A673 (cell line): ENCODE data around the gene BBS9.

Source experiments
- EZH2 ChIP-seq: fragments of 200-600 bp; sonication (generic); IDR thresholded peaks from 2 replicates; pipeline ENCODE4 v1.6.1; 2017; ENCODE audit warnings: borderline replicate concordance, low read depth, mild to moderate bottlenecking, mixed read lengths, antibody characterized with exemption, low read length; ENCODE audit not compliant: poor library complexity, severe bottlenecking
- TF ChIP-seq, protein P1 (sequence below): fragments of 300-800, 200-600 bp; sonication (generic); conservative IDR thresholded peaks from 2 replicates; pipeline ENCODE4 v1.5.1; 2017; ENCODE audit warnings: low read depth, mild to moderate bottlenecking, antibody characterized with exemption, low read length, moderate library complexity, mixed read lengths

DNA sequence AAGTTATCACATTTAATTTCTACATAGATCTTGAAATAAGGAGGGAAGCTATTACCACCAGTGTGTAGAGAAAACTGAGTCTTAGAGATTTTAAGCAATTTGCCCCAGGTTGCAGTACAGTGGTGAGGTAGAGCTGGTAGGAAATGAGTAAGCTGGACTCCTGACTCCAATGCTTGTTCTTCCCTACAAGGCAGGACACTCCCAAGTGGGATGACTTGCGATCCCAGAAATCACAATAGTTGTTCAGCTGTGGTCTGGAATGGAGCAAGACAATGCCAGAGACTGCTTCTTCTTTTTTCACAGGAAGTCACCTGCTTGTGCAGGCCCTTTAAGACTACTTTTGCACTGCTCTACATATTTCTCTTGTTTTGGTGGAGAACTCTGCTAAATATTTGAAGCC is 448.8 kb downstream of the BBS9 start:
- TF ChIP-seq, protein P1, sequence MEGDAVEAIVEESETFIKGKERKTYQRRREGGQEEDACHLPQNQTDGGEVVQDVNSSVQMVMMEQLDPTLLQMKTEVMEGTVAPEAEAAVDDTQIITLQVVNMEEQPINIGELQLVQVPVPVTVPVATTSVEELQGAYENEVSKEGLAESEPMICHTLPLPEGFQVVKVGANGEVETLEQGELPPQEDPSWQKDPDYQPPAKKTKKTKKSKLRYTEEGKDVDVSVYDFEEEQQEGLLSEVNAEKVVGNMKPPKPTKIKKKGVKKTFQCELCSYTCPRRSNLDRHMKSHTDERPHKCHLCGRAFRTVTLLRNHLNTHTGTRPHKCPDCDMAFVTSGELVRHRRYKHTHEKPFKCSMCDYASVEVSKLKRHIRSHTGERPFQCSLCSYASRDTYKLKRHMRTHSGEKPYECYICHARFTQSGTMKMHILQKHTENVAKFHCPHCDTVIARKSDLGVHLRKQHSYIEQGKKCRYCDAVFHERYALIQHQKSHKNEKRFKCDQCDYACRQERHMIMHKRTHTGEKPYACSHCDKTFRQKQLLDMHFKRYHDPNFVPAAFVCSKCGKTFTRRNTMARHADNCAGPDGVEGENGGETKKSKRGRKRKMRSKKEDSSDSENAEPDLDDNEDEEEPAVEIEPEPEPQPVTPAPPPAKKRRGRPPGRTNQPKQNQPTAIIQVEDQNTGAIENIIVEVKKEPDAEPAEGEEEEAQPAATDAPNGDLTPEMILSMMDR = no peak
- TF ChIP-seq EZH2 = no peak
